HG02623 (cell line): ENCODE data around the gene RAB1B.
"Not testable (repeated sequence)": the region's sequence is repeated elsewhere in the genome, so short reads cannot be mapped to it uniquely, and the experiment has no call there.

Experiments used
- ATAC-seq: cut with Tn5 transposase; IDR thresholded peaks from one replicate; pipeline ENCODE4 v1.9.1; 2021; ENCODE audit warnings: moderate library complexity; ENCODE audit not compliant: unreplicated experiment

RAB1B gene

GRCh38 chr11:66266378-66267038 is 1.9 kb upstream of the RAB1B start:
- no peak for ATAC-seq

- ATAC-seq, result no peak
Observed at GRCh38 chr11:66267039-66267378, 1.4 kb upstream of the RAB1B start.

GRCh38 chr11:66267379-66268243 is 828 bp upstream of the RAB1B start:
- ATAC-seq, result peak; percentile 38

- no peak for ATAC-seq
Observed at GRCh38 chr11:66268952-66269905, 790 bp downstream of the RAB1B start.

- no peak for ATAC-seq
Observed at GRCh38 chr11:66271816-66272215, 3.4 kb downstream of the RAB1B start.

- ATAC-seq, result no peak
Observed at GRCh38 chr11:66272596-66272995, 4.2 kb downstream of the RAB1B start.

GRCh38 chr11:66274219-66274618 is 5.8 kb downstream of the RAB1B start:
- no peak for ATAC-seq

- no peak for ATAC-seq
Observed at GRCh38 chr11:66275396-66275795, 7.0 kb downstream of the RAB1B start.

GRCh38 chr11:66275984-66276612 is 7.7 kb downstream of the RAB1B start:
- ATAC-seq, result no peak

- ATAC-seq, result not testable (repeated sequence)
Observed at GRCh38 chr11:66276619-66277018, 8.2 kb downstream of the RAB1B start.

GRCh38 chr11:66277064-66277463 is 8.6 kb downstream of the RAB1B start:
- not testable (repeated sequence) for ATAC-seq

- no peak for ATAC-seq
Observed at GRCh38 chr11:66277471-66278362, 9.3 kb downstream of the RAB1B start, which contains the start of gene CNIH2. TSS of gene CNIH2 (plus strand) at chr11:66278175. CDS start at chr11:66278457, 282 bp downstream.

- ATAC-seq, result no peak
Observed at GRCh38 chr11:66278363-66279091, 10.1 kb downstream of the RAB1B start.

- no peak for ATAC-seq
Observed at GRCh38 chr11:66279092-66279734, 10.8 kb downstream of the RAB1B start.

GRCh38 chr11:66280428-66280827 is 12.0 kb downstream of the RAB1B start:
- ATAC-seq, result no peak

GRCh38 chr11:66281001-66281400 is 12.6 kb downstream of the RAB1B start:
- no peak for ATAC-seq

- no peak for ATAC-seq
Observed at GRCh38 chr11:66281776-66282467, 13.5 kb downstream of the RAB1B start.
